Endometrium (tissue), 2 donors: ENCODE measurements around the gene GNAI3.

Source experiments
- FAIRE-seq: peaks from 2 replicates; lab custom pipeline; 2012; peaks lifted over from hg19 to GRCh38; lab: Jason Lieb, UNC
- donor health status: control.
- donor health status: control.

The GNAI3 gene

GRCh38 chr1:109661391-109661790 lies 113.0 kb downstream of the GNAI3 start:
- no peak for FAIRE-seq

GRCh38 chr1:109664671-109665070 lies 116.3 kb downstream of the GNAI3 start:
- no peak for FAIRE-seq

DNA sequence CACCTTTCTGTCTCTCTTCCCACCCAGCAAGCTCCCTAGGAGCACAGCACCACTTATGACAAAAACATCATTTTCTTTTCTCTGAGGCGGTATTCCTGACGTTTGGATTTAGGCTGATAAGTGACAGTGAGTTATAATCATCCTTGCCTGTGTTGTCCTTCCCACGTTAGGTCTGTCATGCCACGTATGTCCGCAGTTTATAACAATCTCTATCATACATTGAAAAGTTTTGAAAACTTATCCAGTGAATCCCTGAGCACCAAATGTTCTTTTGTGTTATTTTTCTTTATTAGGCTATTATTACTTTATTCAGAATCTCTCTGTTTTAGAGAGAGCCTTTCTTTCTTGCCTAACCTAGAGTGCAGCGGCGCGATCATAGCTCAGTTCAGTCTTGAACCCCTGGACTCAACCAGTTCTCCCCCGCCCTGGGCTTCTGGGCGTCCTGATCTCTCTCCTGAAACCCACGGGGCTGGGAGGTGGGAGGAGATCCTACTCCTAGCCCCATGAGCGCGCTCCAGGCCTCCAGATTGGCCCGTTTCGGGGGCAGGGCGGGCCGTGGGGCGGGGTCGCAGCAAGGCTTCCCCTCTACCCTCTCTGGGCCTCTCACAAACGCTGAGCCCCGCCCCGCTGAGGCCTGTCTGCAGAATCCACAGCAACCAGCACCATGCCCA lies 119.2 kb downstream of the GNAI3 start, which contains the start of gene GSTM2:
GSTM2 (plus strand) TSS at position 606 of the 671 bp plus-strand sequence; CDS start at position 665, 59 bp downstream.
- FAIRE-seq = no peak
